ENCODE results near the gene THBS1.

Gene THBS1

DNA sequence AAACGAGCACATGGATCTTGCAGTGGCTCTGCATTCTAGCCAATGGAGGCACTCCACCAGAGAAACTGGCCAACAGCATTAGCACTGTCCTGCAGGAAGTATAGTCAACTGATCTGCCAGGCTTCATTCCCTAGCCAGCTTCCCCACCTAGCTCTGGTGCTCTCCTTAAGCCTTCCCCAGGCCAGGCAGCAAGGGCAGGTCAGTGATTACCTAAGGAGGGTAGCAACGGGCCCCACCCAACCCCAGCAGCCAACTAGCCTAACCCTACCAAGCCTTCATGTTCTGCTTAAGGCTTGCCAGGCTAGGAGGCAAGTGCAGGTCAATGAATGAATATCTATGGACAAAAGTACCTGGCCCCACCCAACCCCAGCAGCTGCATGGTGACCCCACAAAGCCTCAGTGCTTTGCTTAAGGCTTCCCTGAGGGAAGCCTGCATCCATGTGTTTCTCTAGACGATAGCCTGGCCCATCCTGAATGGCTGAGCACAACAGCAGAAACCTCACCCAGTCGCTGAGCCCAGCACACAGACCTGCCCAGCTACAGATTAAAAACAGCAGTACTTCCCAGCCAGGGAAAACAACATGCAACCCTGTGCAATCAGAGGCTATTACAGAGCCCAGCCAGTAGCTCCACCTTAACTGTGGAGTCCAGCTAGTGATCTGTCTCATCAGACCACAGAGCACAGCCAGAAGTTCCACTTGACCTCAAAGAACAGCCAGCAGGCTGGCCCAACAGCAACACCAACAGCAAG, 28.5 kb downstream of the THBS1 start:
- no peak for DNase-seq

GRCh38 chr15:39610665-39611064, 29.8 kb downstream of the THBS1 start:
- no peak for DNase-seq

DNA sequence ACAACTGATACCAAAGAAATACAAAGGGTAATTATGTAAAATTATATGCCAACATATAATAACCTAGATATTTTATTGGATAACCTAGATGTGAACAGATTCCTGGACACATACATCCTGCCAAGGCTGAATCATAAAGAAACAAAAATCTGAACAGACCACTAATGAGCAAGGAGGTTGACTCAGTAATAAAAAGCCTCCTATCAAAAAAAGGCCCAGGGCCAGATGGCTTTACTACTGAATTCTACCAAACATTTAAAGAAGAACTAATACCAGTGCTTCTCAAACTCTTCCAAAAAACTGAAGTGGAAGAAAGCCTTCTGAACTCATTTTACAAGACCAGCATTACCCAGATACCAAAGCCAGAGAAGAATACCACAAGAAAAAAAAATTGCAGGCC, 32.4 kb downstream of the THBS1 start:
- DNase-seq, result no peak

DNA sequence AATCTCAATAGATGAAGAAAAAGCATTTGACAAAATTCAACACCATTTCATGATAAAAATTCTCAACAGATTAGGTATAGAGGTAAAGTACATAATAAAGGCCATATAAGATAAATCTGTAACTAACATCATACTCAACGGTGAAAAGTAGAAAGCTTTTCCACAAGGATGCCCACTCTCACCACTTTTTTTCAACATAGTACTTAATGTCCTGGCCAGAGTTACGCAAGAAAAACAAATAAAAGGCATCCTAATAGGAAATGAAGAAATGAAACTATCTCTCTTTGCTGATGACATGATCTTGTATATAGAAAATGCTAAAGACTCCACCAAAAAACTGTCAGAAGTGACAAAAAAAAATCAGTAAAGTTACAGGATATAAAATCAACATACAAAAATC, 33.0 kb downstream of the THBS1 start:
- DNase-seq, result peak; percentile 53

DNA sequence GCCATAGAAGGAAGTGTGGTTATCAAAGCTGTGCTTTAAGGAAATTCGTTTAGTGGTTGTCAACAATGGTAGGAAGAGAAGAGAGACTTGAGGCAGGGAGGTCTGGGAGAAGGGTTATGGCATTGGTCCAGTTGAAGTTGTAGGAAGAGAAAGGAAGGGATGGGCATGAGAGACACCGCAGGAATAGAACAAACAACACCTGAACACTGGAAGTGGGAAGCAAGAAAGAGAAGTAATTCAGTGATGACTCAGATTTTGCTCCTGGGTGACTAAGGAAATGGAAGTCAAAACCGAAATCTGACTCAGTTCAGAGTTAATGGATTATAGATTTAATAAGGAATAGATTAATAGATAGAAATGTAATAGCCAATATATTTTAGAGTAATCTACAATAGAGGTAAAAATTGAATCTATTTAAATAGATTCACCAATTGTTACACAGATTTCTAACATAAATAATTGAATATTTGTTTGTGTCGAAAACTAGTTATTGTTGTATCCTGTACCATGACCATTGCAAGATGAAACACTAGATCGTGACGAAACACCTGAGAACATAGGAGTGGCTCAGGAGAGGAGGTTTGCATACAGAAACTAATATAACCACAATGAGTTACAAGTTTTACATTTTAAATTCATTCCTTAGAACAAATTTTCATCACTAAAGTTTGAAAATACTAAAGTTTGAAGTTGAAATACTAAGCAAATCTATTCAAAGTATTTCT, 36.0 kb downstream of the THBS1 start:
- DNase-seq, result no peak

DNA sequence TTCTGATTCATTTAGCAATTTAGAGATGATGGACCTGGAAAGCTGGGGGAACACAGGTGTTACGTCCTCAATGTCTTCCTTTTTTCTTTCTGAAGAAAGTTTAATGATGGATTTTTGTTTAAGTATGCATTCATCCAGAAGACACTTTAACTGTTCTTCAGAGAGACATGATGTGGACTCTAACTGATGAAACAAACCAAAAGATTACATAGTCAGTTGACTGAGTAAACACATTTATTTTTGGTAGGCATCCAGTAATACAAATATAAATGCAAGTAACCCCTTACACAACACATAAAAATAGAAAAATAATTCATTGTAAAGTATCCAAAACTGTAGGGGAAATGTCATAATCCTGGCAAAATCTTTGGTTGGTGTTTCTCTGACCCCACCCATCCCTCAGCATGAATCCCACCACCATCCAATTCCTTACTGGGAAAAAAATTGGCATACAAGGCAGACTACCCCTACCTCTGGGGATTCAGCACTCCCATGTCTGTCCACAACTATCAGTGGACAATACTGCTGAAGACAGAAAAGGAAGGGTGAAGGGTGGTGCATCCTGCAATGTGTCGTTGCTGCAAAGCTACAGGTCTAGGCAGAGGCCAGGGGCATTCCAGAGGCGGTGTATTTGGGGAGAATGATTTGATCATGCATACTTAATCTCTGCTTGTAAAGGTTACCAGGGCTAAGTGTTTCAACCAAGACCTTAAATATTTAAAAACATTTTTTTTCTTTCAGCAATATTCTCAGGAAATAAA, 37.4 kb downstream of the THBS1 start:
- DNase-seq, result no peak

DNA sequence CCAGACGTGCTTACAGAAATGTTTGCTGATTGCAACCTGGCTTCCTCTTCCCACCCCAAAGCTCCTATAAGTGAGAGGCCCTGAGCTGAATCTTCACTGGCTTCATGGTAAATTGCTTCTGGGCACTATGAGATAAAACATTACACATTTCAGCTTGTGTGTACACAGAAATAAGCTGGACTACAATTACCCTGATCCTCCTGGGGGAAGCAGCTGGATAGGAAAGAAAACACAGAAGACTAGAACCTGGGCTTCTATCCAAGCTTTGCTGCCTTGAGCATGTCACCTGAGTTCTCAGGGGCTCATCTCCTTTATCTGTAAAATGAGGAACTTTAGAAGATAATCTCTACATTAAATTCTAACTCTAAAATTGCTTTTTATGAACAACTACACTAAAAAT, 40.3 kb downstream of the THBS1 start:
- DNase-seq, result no peak

GRCh38 chr15:39621976-39622375, 41.1 kb downstream of the THBS1 start:
- DNase-seq, result no peak

DNA sequence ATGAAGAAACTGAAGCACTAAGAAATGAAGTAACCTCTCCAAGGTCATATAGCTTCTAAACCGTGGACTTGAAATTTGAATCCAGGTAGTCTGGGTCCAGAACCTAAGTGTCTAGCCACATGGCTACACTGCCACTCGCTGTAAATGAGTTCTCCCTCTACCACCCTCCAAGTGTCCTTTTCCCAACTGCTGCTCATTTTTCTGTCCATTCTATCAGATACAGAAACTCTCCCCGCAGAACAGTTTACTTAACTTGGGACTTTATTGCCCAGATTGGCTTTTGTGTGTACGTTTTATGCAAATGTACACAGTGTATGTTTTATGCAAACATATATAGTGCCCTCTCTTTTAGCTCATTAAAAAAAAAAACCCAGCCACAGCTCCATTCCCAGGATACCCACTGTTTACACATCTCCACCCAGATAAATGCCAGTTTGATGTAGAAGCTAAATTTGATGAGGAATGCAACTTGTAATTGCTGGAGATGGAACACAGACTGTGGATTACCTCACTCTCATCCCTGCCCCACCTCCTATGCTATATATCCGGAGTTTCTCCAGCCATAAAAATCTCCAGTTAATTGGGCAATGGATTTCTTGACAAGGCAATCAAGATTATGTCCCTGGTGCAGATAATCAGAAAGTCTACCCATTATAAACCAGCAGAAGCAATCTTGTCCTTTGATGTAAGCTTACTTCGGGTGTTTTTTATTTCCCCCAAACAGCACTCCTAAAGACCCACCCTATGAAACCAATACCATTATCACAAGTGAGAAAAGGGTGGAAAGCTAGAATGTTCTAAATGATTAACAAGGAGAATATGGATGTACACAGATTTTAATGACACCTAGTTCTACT, 42.0 kb downstream of the THBS1 start:
- no peak for DNase-seq

DNA sequence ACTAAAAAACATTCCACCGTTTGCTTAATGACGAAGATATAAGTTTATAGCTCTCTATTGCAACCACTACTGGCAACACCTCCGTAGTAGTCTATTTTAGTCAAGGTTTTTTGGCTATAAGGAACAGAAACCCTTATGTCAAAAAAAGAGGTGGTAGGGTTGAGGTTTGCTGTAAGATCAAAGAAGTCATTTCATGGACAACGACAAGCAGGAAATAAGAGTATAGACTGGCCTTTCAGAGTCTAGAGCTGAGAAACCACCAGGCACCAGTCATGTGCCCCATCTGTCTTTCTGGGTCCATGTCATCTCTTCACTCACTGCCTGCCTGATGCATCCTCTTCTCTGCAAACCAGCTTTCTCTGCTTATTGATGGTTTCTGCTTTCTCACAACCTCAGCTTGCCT, 42.7 kb downstream of the THBS1 start:
- peak; percentile 85 for DNase-seq

DNA sequence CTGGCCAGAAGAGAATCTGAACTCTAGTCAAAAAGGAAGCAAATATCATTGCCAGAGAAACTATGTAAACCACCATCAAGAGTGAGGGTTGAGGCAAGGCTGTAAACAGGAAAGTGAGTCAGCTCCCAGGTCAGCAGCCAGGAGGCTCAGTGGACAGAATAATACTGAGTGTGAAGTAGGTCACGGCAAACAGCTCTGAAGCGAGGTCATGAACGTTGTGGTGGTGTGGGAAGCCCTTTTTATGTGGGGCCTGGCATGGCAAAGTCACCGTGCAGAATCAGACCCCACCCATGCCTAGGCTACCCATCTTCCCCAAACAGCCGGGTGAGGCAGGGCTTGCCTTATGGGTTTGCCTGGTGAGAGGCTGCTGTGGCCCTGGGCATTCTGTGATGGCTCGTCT, 43.9 kb downstream of the THBS1 start:
- peak; percentile 77 for DNase-seq

DNA sequence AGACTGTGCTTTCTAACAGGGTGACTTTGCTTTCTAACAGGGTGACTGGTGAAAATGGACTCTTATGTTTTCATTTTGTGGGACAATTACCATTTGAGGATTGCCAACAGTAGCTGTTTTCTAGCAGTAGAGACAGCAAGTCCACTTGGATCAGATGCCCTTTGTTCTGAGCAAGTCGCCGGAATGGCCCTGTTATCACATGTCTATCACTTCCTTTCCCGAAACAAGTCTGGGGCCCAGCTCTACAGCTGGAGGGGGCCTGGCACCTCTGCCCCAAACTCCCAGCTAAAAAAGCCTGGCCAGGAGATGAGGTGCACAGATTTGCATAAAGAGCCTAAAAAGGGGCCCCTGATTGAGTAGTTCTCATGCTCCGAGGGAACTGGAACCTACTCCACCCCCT, 44.6 kb downstream of the THBS1 start:
- DNase-seq, result no peak

DNA sequence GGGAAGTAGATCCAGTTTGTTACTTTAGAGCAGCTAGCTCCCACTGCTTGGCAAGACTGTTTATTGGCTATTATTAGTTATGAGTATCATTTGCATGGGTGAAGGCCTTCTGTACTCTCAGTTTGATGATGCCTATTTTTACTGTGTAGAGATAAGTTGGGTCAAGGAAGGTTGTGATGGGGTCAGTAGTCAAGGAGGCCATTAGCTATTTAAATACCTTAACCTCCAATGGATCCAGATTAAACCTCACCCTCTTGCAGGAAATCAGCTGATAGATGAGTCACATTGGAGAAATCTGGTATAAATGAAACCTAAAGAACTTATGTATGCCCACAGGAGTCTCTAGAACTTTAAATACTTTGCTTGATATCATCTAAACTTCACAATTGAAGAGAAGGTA, 45.0 kb downstream of the THBS1 start:
- DNase-seq, result no peak

DNA sequence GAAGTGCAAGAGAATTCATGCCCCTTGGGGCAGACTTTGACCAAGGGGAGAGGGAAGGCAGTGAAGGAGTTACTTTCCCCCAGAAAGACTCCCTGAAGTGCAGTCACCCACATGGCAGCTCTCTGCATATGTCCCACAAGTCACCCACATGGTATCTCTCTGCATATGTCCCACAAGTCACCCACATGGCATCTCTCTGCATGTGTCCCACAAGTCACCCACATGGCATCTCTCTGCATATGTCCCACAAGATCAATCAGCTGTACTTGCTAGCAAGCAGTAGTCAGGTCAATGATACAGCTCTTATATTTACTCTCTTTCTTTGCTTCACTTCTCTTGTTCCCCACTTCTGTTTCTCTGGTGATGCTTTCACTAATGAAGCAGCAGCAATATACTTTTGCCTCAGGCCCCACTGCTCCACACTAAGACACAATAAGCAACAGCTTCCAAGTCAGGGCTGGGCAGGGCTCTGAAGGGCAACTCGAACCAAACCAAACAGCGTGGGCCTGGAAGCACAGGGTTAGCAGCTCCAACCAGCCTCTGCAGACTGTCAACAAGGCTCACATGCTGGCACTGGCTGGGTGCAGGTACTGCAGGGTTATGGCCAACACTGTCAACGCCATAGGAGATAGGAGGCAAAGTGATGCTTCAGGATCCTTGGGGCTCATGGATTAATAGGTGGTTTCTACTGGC, 46.7 kb downstream of the THBS1 start:
- no peak for DNase-seq

DNA sequence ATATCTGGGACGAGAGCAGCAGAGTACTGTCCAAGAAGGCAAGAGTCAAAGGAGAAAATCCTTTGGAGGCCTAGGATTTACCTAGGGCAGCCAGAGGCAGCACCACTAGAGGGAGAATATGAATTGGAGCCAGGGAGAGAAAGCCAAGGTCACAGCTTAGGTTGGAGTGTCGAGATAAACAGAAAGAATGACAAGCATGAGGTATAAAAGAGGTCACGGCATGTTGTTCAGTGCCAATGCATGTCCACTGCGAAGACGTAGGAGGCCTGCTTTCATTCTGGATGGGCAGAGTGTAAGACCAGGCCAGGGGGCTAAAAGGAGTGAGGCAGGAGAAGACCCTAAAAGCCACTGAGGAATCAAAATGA, 47.2 kb downstream of the THBS1 start:
- no peak for DNase-seq

- no peak for DNase-seq
Observed at GRCh38 chr15:39628546-39629257, 47.8 kb downstream of the THBS1 start.

GRCh38 chr15:39629371-39629770, 48.5 kb downstream of the THBS1 start:
- DNase-seq, result no peak

DNA sequence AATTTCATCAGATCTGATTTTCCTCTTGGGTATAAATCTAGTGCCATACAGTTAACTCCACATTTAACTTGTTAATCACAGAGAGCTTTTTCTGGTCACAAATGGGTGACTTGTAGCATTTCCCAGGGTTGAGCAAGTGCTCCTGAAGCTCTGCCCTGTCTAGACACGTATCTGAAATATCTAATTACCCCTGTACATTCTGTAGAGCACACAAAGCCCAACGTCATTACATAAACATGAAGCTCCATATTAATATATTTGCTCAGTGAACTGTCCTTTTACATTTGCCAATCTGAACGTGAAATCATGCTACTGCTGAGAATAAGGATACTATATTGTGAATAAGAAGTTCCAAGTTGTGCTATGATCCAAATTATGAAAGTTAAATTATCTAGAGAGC, 49.0 kb downstream of the THBS1 start:
- no peak for DNase-seq

GRCh38 chr15:39631357-39631756, 50.5 kb downstream of the THBS1 start:
- no peak for DNase-seq

DNA sequence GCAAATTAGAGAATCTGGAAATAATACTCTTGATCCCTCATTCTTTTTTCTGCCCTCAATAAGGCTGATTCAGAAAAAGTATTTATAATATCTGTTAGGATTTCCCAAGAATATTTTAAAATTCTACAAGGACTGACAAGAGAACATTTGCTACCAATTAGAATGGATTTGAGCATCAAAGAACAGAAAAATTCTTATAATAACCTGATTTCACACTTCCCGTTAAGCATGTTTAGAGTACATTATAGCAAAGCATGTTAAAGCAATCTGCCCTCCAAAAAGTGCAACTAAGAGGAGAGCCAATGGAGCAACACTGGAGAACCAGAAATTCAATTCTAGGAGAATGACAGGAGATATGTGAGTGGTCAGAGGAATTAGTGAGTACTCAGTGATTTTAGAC, 57.2 kb downstream of the THBS1 start:
- DNase-seq, result no peak

- DNase-seq, result no peak
Observed at GRCh38 chr15:39639037-39639436, 58.2 kb downstream of the THBS1 start.

DNA sequence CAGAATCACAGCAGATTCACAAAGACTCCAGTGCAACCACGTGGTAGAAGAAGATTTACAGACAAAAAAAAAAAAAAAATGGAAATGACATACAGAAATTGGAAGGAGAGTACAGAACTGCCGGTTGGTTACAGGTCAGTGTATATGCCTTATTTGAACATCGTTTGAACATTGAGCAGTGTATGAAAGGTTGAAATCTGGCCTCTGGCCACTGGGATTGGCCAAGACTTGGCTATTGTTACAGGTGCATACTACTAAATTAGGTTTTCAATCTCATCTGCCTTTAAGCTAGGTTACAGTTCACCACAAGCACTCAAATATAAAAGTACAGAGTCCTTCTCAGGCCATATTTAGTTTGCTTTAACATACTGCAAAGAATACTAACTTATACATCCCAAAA, 59.8 kb downstream of the THBS1 start:
- DNase-seq, result no peak

Measured in MV-4-11 (cell line).